Keratinocyte (primary cell): Measurements from ENCODE around the gene RAP1GAP. TPM values are rescaled to one million over a fixed set of nuclear protein-coding genes. Genes with fewer than 3 reads are reported as not detected.

Experiments used
- DNase-seq: peaks from one replicate; pipeline ENCODE4 v3.0.0-alpha.2; 2011; ENCODE audit warnings: low read depth, missing footprints, low spot score
- FAIRE-seq: peaks from 2 replicates; lab custom pipeline; 2011; peaks lifted over from hg19 to GRCh38; lab: Jason Lieb, UNC
- H2AFZ ChIP-seq: 2 replicates; pipeline ENCODE4 v1.6.0; 2012; ENCODE audit warnings: low read length, control low read depth, inconsistent platforms; ENCODE audit not compliant: control insufficient read depth
- H3K27ac ChIP-seq: 2 replicates; pipeline ENCODE4 v1.5.1; 2011; ENCODE audit warnings: low read length; ENCODE audit not compliant: control insufficient read depth, insufficient read depth
- H3K27me3 ChIP-seq: 3 replicates; pipeline ENCODE4 v1.6.0; 2011; ENCODE audit warnings: low read length; ENCODE audit not compliant: control insufficient read depth, insufficient read depth; ENCODE audit errors: extremely low read depth
- H3K36me3 ChIP-seq, 2 experiments: 2 replicates in 1 of 2; 3 replicates in 1 of 2; pipeline ENCODE4 v1.5.1; 2011; ENCODE audit warnings: low read length in 2 of 2, mild to moderate bottlenecking in 1 of 2; ENCODE audit not compliant: control insufficient read depth in 2 of 2, insufficient read depth in 2 of 2; ENCODE audit errors: extremely low read depth in 1 of 2
- H3K4me1 ChIP-seq: 3 replicates; pipeline ENCODE4 v1.5.1; 2011; ENCODE audit warnings: low read length; ENCODE audit not compliant: control insufficient read depth, insufficient read depth; ENCODE audit errors: extremely low read depth
- H3K4me2 ChIP-seq: 3 replicates; pipeline ENCODE4 v1.6.0; 2011; ENCODE audit warnings: low read depth, low read length; ENCODE audit not compliant: control insufficient read depth, insufficient read depth; ENCODE audit errors: extremely low read depth
- H3K4me3 ChIP-seq, 3 experiments: fragments of 200-600 bp in 1 of 3; sonication (generic) in 1 of 3; 2 replicates in 2 of 3; 3 replicates in 1 of 3; pipeline ENCODE4 v1.5.1; 2011 to 2016; ENCODE audit warnings: low read length in 3 of 3, mild to moderate bottlenecking in 3 of 3, control low read depth in 2 of 3, inconsistent platforms in 1 of 3, low read depth in 1 of 3, mixed read lengths in 1 of 3, mixed run types in 1 of 3, moderate library complexity in 1 of 3; ENCODE audit not compliant: control insufficient read depth in 2 of 3, insufficient read depth in 2 of 3; ENCODE audit errors: extremely low read depth in 1 of 3
- H3K79me2 ChIP-seq: 2 replicates; pipeline ENCODE4 v1.6.0; 2012; ENCODE audit warnings: low read length; ENCODE audit not compliant: control insufficient read depth, insufficient read depth
- H3K9ac ChIP-seq: 3 replicates; pipeline ENCODE4 v1.6.0; 2011; ENCODE audit warnings: low read length; ENCODE audit not compliant: control insufficient read depth, insufficient read depth; ENCODE audit errors: extremely low read depth
- H3K9me1 ChIP-seq: 3 replicates; pipeline ENCODE4 v1.6.0; 2011; ENCODE audit warnings: low read length; ENCODE audit not compliant: control insufficient read depth, insufficient read depth; ENCODE audit errors: extremely low read depth
- H3K9me3 ChIP-seq: 2 replicates; pipeline ENCODE4 v1.5.1; 2012; ENCODE audit warnings: low read depth, low read length; ENCODE audit not compliant: control insufficient read depth
- H4K20me1 ChIP-seq: 3 replicates; pipeline ENCODE4 v1.6.0; 2011; ENCODE audit warnings: low read length; ENCODE audit not compliant: control insufficient read depth, insufficient read depth; ENCODE audit errors: extremely low read depth
- CTCF ChIP-seq, 3 experiments: IDR thresholded peaks in 1 of 3; conservative IDR thresholded peaks in 1 of 3; optimal IDR thresholded peaks in 1 of 3; 2 replicates in 2 of 3; 3 replicates in 1 of 3; pipeline versions ENCODE3 to v1.5.1; 2011; ENCODE audit warnings: low read length in 3 of 3, mild to moderate bottlenecking in 3 of 3, moderate library complexity in 2 of 3, control low read depth in 1 of 3, inconsistent platforms in 1 of 3; ENCODE audit not compliant: insufficient read depth in 2 of 3; ENCODE audit errors: extremely low read depth in 1 of 3
- EZH2 ChIP-seq: IDR thresholded peaks from one replicate; pipeline ENCODE4 v1.6.1; 2012; ENCODE audit warnings: inconsistent platforms, mild to moderate bottlenecking, low read length, moderate library complexity
- dilution Hi-C: fragments of 300-500 bp; cut with MboI; formaldehyde crosslinking; loops from one replicate; pipeline ENCODE4 v1.7.0; 2020; ENCODE audit warnings: low sequenced_read_pairs; ENCODE audit not compliant: extremely low pct_ligation_motif_present
- polyA plus RNA-seq, 5 experiments: library from polyadenylated mRNA; depleted of rRNA in 3 of 5; stranded (reverse) in 3 of 5; stranded (forward) in 1 of 5; unstranded in 1 of 5; fragments of >200 nt; gene quantifications; 1 replicate in 1 of 5; 2 replicates in 3 of 5; 3 replicates in 1 of 5; pipeline versions ENCODE4 v1.2.1 to v1.2.3, GENCODE V29; 2011 to 2012; ENCODE audit warnings: missing spikeins in 2 of 5, low read depth in 1 of 5, low replicate concordance in 1 of 5

Gene RAP1GAP
- polyA plus RNA-seq, 1 donor (not counting 4 experiments of a cell fraction or from before 2014, with no cell fraction given), result 1.1 TPM

GRCh38 chr1:21604208-21604957, 64.8 kb downstream of the RAP1GAP start:
- Histone ChIP-seq H3K36me3 (no peaks in the 10 kb centered on the region), H3K4me2 (no peak overlapping the region), H3K9ac (no peak overlapping the region), H3K4me3 (no peak overlapping the region), H3K9me3 (no peaks in the 10 kb centered on the region), H3K27me3 (peaks cover 3% of the 10 kb centered on the region), H4K20me1 (no peaks in the 10 kb centered on the region), H3K27ac (no peak overlapping the region), H2AFZ (no peak overlapping the region), H3K79me2 (no peaks in the 10 kb centered on the region), H3K4me1 (peaks cover 3% of the 10 kb centered on the region), H3K9me1 (no peaks in the 10 kb centered on the region)
- DNase-seq (no peak), FAIRE-seq (no peak)
- no peak for TF ChIP-seq EZH2
- TF ChIP-seq CTCF (optimal IDR thresholded peaks at IDR 0.05 in 1 of 3, IDR thresholded peaks at IDR 0.05 in 1 of 3, conservative IDR thresholded peaks at IDR 0.05 in 1 of 3; ENCODE audit: extremely low read depth in 1 of 3, insufficient read depth in 2 of 3, low read length in 3 of 3), result no peak
- dilution Hi-C loops, result no loop called here

- H3K9me1 ChIP-seq, result no peaks in the 10 kb centered on the region
- TF ChIP-seq EZH2 (no peak), CTCF (optimal IDR thresholded peaks at IDR 0.05 in 1 of 3, IDR thresholded peaks at IDR 0.05 in 1 of 3, conservative IDR thresholded peaks at IDR 0.05 in 1 of 3; ENCODE audit: extremely low read depth in 1 of 3, insufficient read depth in 2 of 3, low read length in 3 of 3) (no peak)
- H3K27me3 ChIP-seq, result peaks cover 3% of the 10 kb centered on the region
- H3K79me2 ChIP-seq, result no peaks in the 10 kb centered on the region
- peaks cover 3% of the 10 kb centered on the region for H3K4me1 ChIP-seq
- H3K9ac ChIP-seq, result no peak overlapping the region
- no peak overlapping the region for H3K4me3 ChIP-seq
- DNase-seq (no peak), FAIRE-seq (no peak)
- no peaks in the 10 kb centered on the region for H3K9me3 ChIP-seq
- H3K27ac ChIP-seq, result no peak overlapping the region
- H3K4me2 ChIP-seq, result no peak overlapping the region
- no peaks in the 10 kb centered on the region for H3K36me3 ChIP-seq
- no peaks in the 10 kb centered on the region for H4K20me1 ChIP-seq
- no peak overlapping the region for H2AFZ ChIP-seq
- dilution Hi-C loops, result no loop called here
Observed at GRCh38 chr1:21603177-21604138, 65.7 kb downstream of the RAP1GAP start.
